HCT116 (cell line): ENCODE results near the gene BDNF.

ENCODE experiments used
- CTCF ChIP-seq, 3 experiments: fragments of 200-600 bp in 1 of 3; sonication (generic) in 1 of 3; IDR thresholded peaks in 2 of 3; conservative IDR thresholded peaks in 1 of 3; 2 replicates each; pipeline ENCODE4 v1.5.1; 2012 to 2017; ENCODE audit warnings: low read depth in 2 of 3, low read length in 2 of 3, antibody characterized with exemption in 1 of 3, borderline replicate concordance in 1 of 3, control low read depth in 1 of 3, mild to moderate bottlenecking in 1 of 3, mixed read lengths in 1 of 3, mixed run types in 1 of 3, moderate library complexity in 1 of 3; ENCODE audit not compliant: insufficient read depth in 1 of 3
- EZH2phosphoT487 ChIP-seq: fragments of 200-600 bp; IDR thresholded peaks from 2 replicates; pipeline ENCODE4 v1.6.1; 2018; ENCODE audit warnings: antibody characterized with exemption, borderline replicate concordance
- MAX ChIP-seq: IDR thresholded peaks from 2 replicates; pipeline ENCODE4 v1.6.1; 2012
- POLR2A ChIP-seq: IDR thresholded peaks from 2 replicates; pipeline ENCODE4 v1.7.0; 2011; ENCODE audit warnings: borderline replicate concordance; ENCODE audit not compliant: insufficient read depth, insufficient read length; ENCODE audit errors: extremely low read depth
- POLR2AphosphoS5 ChIP-seq: IDR thresholded peaks from 2 replicates; pipeline ENCODE4 v1.6.1; 2011; ENCODE audit warnings: mild to moderate bottlenecking, low read depth, low read length, moderate library complexity
- REST ChIP-seq: IDR thresholded peaks from 2 replicates; pipeline ENCODE4 v1.6.1; 2012; ENCODE audit warnings: low read depth
- TCF7L2 ChIP-seq: IDR thresholded peaks from 2 replicates; pipeline ENCODE4 v1.7.0; 2011; ENCODE audit warnings: borderline replicate concordance, inconsistent platforms; ENCODE audit not compliant: insufficient read depth, insufficient read length; ENCODE audit errors: extremely low read depth

GRCh38 chr11:27610280-27610679, 90.0 kb downstream of the BDNF start:
- TF ChIP-seq CTCF (IDR thresholded peaks at IDR 0.05 in 2 of 3, conservative IDR thresholded peaks at IDR 0.05 in 1 of 3; ENCODE audit: borderline replicate concordance in 1 of 3, insufficient read depth in 1 of 3, low read depth in 2 of 3, low read length in 2 of 3) = no peak
- TF ChIP-seq TCF7L2 = no peak
- no peak for TF ChIP-seq EZH2phosphoT487
- no peak for TF ChIP-seq MAX
- no peak for TF ChIP-seq REST
- TF ChIP-seq POLR2A = no peak
- TF ChIP-seq POLR2AphosphoS5 = no peak
